ENCODE data around the gene MEMO1.

GRCh38 chr2:31978436-31978835, 32.4 kb downstream of the MEMO1 start:
- TF ChIP-seq, protein P1, sequence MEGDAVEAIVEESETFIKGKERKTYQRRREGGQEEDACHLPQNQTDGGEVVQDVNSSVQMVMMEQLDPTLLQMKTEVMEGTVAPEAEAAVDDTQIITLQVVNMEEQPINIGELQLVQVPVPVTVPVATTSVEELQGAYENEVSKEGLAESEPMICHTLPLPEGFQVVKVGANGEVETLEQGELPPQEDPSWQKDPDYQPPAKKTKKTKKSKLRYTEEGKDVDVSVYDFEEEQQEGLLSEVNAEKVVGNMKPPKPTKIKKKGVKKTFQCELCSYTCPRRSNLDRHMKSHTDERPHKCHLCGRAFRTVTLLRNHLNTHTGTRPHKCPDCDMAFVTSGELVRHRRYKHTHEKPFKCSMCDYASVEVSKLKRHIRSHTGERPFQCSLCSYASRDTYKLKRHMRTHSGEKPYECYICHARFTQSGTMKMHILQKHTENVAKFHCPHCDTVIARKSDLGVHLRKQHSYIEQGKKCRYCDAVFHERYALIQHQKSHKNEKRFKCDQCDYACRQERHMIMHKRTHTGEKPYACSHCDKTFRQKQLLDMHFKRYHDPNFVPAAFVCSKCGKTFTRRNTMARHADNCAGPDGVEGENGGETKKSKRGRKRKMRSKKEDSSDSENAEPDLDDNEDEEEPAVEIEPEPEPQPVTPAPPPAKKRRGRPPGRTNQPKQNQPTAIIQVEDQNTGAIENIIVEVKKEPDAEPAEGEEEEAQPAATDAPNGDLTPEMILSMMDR (IDR thresholded peaks at IDR 0.05 in 2 of 3, conservative IDR thresholded peaks at IDR 0.05 in 1 of 3; ENCODE audit: borderline replicate concordance in 1 of 3, insufficient read depth in 1 of 3, low read depth in 2 of 3, low read length in 2 of 3), result no peak
- no peak for TF ChIP-seq POLR2A (IDR thresholded peaks at IDR 0.05; ENCODE audit: borderline replicate concordance, extremely low read depth, insufficient read depth, insufficient read length)
- no peak for TF ChIP-seq SRF (IDR thresholded peaks at IDR 0.05; ENCODE audit: low read depth)
- TF ChIP-seq EZH2phosphoT487 (IDR thresholded peaks at IDR 0.05; ENCODE audit: borderline replicate concordance), result no peak
- no peak for TF ChIP-seq MAX (IDR thresholded peaks at IDR 0.05)
- TF ChIP-seq POLR2AphosphoS5 (IDR thresholded peaks at IDR 0.05; ENCODE audit: low read depth, low read length), result no peak
- no peak for TF ChIP-seq EZH2 (IDR thresholded peaks at IDR 0.05)
- TF ChIP-seq YY1 (IDR thresholded peaks at IDR 0.05; ENCODE audit: extremely low read depth, insufficient replicate concordance, low read depth, low read length), result no peak

Measured in HCT116 (cell line).